ENCODE measurements around the gene DTNB.

The DTNB gene

GRCh38 chr2:25505622-25506021 lies 167.8 kb downstream of the DTNB start:
- TF ChIP-seq REST (IDR thresholded peaks at IDR 0.05; ENCODE audit: insufficient read depth in 1 of 2, low read depth in 2 of 2, low read length in 2 of 2) (no peak), SIN3A (IDR thresholded peaks at IDR 0.05; ENCODE audit: borderline replicate concordance, insufficient read depth, low read length) (no peak), FOXP2 (optimal IDR thresholded peaks at IDR 0.05; ENCODE audit: borderline replicate concordance, extremely low read depth, extremely low read length, insufficient read depth) (no peak), TAF1 (IDR thresholded peaks at IDR 0.05; ENCODE audit: borderline replicate concordance, insufficient read depth, low read length) (no peak), POLR2AphosphoS5 (IDR thresholded peaks at IDR 0.05; ENCODE audit: low read depth, low read length) (no peak)

DNA sequence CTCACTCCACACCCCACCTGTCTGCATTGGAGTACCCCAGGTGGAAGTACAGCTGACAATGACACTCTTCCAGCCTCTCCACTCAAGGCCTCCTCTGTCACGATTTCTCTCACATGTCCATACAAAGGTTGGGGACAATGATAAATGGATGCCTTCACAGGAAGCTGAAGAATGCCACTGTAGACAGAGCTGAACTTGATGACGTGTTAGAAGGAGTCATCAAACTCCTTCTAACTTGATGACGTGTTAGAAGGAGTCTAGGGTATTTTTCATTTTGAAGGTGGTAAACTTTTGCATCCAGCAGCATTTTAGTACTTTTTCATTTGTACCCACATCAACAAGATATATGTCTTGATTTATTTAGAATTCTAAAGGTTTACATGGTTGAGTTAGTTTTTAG lies 168.2 kb downstream of the DTNB start:
- TF ChIP-seq SIN3A (IDR thresholded peaks at IDR 0.05; ENCODE audit: borderline replicate concordance, insufficient read depth, low read length): no peak
- TF ChIP-seq FOXP2 (optimal IDR thresholded peaks at IDR 0.05; ENCODE audit: borderline replicate concordance, extremely low read depth, extremely low read length, insufficient read depth): no peak
- TF ChIP-seq POLR2AphosphoS5 (IDR thresholded peaks at IDR 0.05; ENCODE audit: low read depth, low read length): no peak
- TF ChIP-seq REST (IDR thresholded peaks at IDR 0.05; ENCODE audit: insufficient read depth in 1 of 2, low read depth in 2 of 2, low read length in 2 of 2): no peak
- TF ChIP-seq TAF1 (IDR thresholded peaks at IDR 0.05; ENCODE audit: borderline replicate concordance, insufficient read depth, low read length): no peak

DNA sequence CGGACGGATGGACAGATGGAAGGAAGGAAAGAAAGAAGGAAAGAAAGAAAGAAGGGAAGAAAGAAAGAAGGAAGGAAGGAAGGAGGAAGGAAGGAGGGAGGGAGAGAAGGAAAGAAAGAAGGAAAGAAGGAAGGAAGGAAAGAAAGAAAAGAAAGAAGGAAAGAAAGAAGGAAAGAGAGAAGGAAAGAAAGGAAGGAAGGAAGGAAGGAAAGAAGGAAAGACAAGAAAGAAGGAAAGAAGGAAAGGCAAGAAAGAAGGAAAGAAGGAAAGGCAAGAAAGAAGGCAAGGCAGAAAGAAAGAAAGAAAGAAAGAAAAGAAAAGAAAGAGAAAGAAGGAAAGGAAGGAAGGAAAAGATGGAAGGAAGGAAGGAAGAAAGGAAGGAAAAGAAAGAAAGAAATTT lies 169.1 kb downstream of the DTNB start:
- TF ChIP-seq POLR2AphosphoS5 (IDR thresholded peaks at IDR 0.05; ENCODE audit: low read depth, low read length) (no peak), REST (IDR thresholded peaks at IDR 0.05; ENCODE audit: insufficient read depth in 1 of 2, low read depth in 2 of 2, low read length in 2 of 2) (no peak), FOXP2 (optimal IDR thresholded peaks at IDR 0.05; ENCODE audit: borderline replicate concordance, extremely low read depth, extremely low read length, insufficient read depth) (no peak), SIN3A (IDR thresholded peaks at IDR 0.05; ENCODE audit: borderline replicate concordance, insufficient read depth, low read length) (no peak), TAF1 (IDR thresholded peaks at IDR 0.05; ENCODE audit: borderline replicate concordance, insufficient read depth, low read length) (no peak)

DNA sequence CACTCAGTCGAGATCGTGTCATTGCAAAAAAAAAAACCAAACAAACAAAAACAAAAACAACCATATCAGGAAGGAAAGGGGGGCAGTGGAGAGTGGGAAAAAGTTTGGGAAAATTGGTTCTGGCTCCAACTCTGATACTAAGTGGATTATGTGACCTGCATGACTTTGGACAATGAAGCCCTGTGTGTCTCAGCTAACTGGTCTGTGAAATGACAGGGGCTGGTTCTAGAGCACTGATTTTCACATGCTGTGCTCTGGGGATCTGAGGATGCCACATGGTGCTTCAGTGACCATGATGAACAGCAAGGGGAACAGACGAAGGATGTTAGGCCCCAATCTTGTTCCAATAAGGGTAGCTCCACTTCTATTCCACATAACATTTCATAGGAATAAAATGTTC lies 174.2 kb downstream of the DTNB start:
- TF ChIP-seq SIN3A (IDR thresholded peaks at IDR 0.05; ENCODE audit: borderline replicate concordance, insufficient read depth, low read length) (no peak), TAF1 (IDR thresholded peaks at IDR 0.05; ENCODE audit: borderline replicate concordance, insufficient read depth, low read length) (no peak), FOXP2 (optimal IDR thresholded peaks at IDR 0.05; ENCODE audit: borderline replicate concordance, extremely low read depth, extremely low read length, insufficient read depth) (no peak), POLR2AphosphoS5 (IDR thresholded peaks at IDR 0.05; ENCODE audit: low read depth, low read length) (no peak), REST (IDR thresholded peaks at IDR 0.05; ENCODE audit: insufficient read depth in 1 of 2, low read depth in 2 of 2, low read length in 2 of 2) (no peak)

DNA sequence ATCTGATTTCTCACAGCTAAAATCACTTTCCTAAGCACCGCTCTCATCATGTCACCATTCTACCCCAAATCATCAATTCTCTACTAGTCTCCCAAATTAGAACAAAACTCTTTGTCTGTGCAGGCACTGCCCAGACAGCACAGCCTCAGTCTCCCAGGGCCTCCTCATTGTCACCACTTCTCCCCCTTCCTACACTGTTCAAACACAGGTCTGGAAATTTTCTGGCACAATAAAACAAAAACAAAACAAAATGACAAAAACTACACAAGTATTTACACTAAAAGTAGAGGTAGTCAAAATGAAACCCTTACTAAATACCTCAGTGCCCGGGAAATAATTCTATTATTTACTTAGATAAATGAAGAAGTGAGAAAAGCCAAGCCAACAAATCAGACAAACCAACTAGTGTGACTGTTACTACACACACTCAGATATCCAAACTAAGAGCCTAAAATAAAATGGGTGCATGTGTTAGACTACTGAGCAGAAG lies 175.4 kb downstream of the DTNB start:
- TF ChIP-seq REST (IDR thresholded peaks at IDR 0.05; ENCODE audit: insufficient read depth in 1 of 2, low read depth in 2 of 2, low read length in 2 of 2) (no peak), SIN3A (IDR thresholded peaks at IDR 0.05; ENCODE audit: borderline replicate concordance, insufficient read depth, low read length) (no peak), FOXP2 (optimal IDR thresholded peaks at IDR 0.05; ENCODE audit: borderline replicate concordance, extremely low read depth, extremely low read length, insufficient read depth) (no peak), POLR2AphosphoS5 (IDR thresholded peaks at IDR 0.05; ENCODE audit: low read depth, low read length) (no peak), TAF1 (IDR thresholded peaks at IDR 0.05; ENCODE audit: borderline replicate concordance, insufficient read depth, low read length) (no peak)

Data from PFSK-1 (cell line).